GF-D8 (cell line): ENCODE measurements around the gene CSTA.

Experiments used
- DNase-seq: peaks from one replicate; lab custom pipeline; 2025; lab: John Stamatoyannopoulos, UW

The CSTA gene, protein sequence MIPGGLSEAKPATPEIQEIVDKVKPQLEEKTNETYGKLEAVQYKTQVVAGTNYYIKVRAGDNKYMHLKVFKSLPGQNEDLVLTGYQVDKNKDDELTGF

DNA sequence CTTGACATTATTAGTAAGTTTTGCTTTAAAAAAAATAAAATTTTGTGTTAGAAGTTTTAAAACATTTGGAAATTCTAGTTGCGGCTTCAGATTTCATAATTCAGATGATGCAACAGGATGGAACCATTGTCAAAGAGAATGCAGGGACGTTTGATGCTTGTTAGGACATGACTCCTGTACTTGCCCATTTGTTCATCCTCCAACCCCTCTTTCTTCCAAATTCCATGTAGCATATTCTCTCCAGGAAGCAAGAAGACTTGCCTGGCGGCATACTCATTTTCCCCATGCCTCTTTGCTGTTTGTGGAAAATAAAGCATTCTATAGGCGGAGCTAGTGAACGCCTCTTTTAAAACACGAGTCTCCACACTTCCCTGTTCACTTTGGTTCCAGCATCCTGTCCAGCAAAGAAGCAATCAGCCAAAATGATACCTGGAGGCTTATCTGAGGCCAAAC lies at the start of gene CSTA:
Gene CSTA, plus strand, starts transcription at position 378 of the 453 bp plus-strand sequence. Its CDS starts 45 bp downstream, at position 423.
- peak; percentile 73 for DNase-seq

DNA sequence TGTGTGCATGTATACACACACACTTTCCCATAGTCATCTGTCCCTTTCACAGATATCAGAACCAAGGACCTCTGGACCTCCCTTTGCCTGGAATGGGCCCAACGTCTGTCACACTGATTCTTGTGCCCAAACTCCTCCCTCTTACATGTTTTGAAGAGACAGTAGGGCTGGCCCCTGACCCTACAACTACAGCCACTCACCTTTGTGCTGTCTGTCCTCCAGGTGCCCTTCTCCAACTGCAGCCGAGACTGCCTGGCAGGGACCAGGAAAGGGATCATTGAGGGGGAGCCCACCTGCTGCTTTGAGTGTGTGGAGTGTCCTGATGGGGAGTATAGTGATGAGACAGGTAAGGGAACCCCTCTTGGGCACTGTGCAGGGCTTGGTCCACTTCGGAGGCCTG lies 43.2 kb upstream of the CSTA start:
- no peak for DNase-seq

DNA sequence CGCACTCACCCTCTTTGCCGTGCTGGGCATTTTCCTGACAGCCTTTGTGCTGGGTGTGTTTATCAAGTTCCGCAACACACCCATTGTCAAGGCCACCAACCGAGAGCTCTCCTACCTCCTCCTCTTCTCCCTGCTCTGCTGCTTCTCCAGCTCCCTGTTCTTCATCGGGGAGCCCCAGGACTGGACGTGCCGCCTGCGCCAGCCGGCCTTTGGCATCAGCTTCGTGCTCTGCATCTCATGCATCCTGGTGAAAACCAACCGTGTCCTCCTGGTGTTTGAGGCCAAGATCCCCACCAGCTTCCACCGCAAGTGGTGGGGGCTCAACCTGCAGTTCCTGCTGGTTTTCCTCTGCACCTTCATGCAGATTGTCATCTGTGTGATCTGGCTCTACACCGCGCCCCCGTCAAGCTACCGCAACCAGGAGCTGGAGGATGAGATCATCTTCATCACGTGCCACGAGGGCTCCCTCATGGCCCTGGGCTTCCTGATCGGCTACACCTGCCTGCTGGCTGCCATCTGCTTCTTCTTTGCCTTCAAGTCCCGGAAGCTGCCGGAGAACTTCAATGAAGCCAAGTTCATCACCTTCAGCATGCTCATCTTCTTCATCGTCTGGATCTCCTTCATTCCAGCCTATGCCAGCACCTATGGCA lies 41.1 kb upstream of the CSTA start:
- DNase-seq: no peak

DNA sequence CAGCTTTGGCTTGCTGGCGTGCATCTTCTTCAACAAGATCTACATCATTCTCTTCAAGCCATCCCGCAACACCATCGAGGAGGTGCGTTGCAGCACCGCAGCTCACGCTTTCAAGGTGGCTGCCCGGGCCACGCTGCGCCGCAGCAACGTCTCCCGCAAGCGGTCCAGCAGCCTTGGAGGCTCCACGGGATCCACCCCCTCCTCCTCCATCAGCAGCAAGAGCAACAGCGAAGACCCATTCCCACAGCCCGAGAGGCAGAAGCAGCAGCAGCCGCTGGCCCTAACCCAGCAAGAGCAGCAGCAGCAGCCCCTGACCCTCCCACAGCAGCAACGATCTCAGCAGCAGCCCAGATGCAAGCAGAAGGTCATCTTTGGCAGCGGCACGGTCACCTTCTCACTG lies 40.6 kb upstream of the CSTA start:
- DNase-seq: no peak

DNA sequence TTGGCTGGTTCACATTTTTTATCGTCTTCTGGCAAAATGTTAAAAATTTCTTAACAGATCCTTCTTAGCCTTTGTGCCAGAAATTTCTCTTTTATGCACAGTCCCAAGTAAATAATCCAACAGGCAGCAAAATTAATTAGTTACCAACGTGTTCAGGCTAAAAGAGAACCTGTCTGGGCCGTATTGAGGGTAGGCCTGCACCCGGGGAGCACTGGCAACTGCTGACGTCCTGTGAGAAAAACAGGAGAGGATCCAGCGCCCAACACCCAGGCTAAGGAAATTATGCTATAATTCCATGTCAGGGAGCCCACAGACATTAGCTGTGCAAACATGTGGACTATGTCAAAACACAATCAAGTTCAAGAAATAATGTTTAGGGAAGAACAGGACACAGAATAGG lies 30.7 kb upstream of the CSTA start:
- no peak for DNase-seq

DNA sequence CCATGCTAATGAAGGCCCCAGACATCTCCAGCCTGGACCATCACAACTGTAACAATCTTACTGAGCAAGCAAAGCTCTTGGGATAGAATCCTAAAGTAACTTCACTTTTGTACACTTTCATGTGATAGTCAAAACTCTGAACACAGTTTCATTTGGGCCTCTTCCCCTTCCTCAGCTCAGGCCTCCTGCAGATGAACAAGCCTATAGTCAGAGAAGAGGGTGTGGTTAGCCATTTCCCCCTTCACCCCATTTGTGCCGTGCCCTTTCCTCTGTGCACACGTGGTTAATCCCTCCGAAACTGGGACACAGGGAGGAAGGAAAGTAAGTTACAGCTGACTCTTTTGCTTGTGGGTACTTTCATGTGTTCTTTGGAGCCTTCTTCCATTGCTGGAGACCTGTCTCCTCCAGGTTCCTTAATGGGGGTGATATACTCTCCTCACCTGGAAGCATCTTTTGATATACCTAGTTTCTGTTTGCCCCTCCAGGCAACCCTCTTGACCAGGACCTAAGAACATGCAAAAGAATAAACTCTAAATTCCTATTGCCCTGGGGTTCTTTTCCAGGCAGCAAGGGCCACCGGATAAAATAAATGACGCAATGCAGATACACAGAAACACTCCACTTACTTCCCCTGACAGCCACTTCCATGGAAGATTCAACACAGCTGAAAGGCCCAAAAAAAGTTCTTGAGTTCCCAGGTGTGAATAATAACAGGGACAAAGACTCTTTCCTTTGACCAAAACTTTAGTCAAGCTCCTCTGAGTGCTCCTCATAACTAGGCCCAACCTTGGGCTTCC lies 29.6 kb upstream of the CSTA start:
- peak; percentile 47 for DNase-seq

DNA sequence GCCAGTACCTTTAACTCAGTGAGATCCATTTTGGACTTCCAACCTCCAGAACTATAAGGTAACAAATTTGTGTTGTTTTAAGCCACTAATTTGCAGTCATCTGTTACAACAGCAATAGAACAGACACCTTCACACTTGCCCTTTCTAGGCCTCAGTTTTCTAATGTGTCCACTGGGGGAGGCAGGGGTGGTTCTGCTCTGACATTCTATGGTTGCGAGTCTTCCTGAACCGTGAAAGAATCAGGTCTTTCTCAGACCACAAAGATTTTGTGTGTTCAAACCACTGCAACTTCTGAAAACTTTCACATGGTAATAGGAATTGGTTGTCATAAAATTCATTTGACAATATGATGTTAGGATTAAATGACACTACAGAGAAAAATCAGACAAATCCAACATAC lies 26.8 kb upstream of the CSTA start:
- no peak for DNase-seq

DNA sequence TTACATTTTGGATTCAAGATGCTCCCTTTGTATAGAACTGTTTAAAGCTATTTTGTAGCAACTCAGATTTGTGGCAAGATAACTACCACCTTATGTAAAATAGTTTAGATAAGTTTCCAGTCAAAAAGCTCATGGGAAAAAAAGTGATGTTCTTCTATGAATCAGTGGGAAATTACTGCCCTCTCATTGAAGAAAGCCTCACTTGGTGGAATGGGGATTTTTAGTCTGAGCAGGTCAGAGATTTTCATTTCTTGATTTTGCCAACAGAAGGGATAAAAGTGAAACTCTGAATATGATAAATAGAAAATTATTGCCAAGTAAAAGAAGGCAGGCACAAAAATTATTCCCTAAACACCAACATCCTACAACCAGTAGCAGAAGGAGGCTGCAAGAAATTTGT lies 25.8 kb upstream of the CSTA start:
- DNase-seq: no peak

DNA sequence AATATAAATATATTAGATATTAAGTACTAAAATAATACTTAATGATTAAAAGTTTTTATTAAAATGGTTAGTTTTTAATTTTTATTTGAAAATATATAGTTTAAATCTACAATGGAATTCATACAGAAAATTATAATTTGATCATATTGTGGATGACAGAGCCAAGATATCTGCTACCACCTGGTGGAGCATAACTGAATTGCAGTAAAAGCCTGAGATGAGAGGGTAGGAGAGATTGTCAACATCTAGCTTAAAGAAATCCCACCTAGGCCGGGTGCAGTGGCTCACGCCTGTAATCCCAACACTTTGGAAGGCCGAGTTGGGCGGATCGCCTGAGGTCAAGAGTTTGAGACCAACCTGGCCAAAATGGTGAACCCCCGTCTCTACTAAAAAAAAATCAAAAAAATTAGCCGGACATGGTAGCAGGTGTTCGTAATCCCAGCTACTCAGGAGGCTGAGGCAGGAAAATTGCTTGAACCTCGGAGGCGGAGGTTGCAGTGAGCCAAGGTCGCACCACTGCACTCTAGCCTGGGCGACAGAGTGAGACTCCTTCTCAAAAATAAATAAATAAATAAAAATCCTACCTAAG lies 25.1 kb upstream of the CSTA start:
- DNase-seq: no peak

DNA sequence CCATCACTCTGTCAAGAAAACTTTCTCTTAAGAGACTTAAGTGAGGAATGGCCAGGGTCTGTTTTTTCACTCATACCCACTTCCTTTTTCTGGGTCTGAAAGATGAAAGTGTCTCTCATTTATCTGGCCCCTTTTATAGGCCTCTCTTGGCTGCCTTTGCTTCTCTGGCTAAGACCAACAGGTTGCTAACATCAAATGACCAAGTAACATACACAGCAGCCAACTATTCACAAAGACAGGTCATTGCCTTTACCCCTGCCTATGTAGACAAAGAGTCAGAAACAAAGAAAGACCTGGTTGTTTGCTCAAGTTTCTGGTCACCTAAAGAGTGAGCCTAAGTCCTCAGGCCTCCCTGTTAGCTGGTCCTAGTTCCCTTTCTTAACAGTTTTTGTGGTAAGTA lies 24.0 kb upstream of the CSTA start:
- no peak for DNase-seq

DNA sequence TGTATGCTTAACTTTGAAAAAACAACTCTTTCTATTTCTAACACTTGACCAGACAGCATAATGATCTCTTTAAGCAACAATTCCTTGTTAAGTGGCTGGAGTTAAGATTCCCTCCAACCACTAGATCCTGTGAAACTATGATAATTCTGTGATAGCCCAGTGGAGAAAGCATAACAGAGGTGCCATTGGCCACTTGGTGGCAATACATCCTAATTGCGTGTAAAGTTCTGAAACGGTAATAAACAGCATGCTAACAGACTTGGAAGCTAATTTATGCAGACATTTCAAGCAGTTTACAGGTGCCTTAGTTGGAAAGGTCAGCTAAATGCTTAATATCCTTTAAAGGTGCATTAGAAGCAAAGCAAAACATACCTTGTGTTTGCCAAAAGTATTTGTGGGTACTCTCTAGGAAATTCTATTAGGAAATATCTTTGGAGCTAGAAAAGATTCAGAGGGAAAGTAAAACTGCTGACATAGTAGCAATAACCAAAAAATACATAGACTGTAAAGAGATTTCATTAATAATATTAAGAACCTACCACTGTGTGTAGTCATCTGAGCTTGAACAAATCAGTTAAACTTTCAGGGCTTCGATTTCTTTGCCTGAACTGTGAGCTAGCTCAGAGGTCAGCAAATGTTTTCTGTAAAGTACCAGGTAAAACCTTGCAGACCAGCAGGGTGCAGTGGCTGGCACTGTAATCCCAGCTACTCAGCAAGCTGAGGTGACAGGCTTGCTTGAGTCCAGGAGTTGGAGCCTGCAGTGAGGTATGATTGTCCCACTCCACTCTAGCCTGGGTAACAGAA lies 19.0 kb upstream of the CSTA start:
- DNase-seq: peak; percentile 44

DNA sequence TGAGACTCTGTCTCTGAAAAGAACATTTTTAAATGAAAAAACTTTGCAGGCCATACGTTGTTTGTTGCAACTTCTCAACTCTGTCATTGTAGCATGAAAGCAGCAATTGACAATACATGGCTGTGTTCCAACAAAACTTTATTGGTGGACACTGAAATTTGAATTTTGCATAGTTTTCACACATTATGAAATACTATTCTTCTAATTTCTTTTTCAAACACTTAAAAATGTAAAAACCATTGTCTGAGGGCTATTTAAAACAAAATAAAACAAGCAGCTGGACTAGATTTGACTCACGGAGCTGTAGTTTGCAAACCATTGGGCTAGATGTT lies 18.5 kb upstream of the CSTA start:
- no peak for DNase-seq

DNA sequence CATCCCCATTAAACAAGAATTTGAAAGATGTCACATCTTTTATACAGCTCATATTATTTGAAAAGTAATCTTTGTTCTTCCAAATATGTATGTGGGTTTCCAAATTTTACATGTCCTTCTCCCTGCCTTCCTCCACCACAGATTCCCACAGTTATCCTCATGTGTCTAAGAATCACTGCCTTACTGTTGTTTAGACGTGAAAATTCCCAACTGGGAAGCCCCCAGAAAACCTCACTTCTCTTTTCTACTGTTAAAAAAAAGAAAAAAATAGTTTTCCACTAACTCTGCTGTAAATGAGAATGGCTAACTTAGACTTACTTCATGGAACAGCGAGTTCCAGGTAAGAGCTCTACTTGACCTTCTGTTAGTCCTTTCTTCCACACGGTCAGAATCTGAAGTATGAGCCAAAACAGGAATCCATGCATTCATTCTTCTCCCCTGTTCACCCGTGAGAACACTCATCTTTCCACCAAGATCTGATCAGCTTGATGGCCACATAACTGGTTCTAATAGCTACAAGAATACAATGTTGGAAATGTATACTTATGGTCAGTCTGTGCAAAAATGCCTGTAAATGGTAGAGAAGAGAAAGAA lies 17.9 kb upstream of the CSTA start:
- DNase-seq: no peak

DNA sequence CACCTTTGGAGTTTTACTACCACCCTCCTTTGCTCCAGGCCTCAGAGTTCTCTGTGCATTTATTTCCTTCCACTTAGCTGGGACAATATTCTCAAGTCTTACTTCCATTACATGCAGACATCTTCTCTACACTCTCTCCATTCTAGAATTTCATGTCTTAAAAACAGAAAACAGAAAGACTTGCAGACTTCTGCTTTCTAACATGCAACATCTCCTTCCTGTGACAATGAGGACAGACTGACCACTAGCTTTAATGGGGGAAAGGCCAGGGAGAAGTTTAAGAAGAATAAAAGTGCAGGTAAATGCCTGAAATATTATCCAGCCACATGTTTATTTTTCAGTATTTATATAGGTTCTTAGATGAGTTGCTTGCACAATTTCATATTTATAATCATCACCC lies 17.1 kb upstream of the CSTA start:
- no peak for DNase-seq

DNA sequence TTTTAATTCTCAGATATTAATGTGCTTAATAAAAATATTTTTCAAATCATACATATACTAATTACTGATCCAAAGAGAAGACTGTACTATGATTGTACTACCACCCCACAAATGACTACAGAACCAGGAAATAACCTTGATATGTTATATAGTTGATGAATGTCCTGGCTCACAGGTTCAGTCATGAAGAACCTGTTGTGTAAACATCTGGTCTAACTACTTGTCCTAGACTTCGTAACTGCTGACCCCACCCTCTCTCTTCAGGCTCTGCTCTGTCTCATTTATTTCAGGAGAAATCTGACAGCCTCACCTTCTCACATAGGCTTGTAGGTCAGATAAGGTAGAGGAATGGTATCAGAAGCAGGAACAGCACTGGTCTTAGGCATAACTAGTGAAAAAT lies 14.7 kb upstream of the CSTA start:
- no peak for DNase-seq

DNA sequence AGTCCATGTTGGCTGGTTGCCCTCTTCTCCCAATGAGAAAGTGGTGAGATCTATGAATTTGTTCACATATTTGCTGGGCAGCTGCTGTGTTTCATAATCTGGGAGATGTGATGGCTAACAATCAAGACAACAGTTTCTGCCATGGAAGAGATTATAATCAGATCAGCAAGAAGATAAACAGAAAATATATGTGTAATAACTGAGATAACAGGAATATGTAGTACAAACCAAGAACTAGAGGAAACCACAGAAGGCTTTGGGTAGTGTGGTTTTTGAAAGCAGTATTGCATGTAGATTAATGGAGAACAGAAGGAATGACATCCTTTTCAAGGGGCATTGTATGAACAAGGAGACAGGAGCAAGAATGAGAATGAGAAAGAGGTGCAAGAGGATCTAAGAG lies 12.2 kb upstream of the CSTA start:
- peak; percentile 98 for DNase-seq

DNA sequence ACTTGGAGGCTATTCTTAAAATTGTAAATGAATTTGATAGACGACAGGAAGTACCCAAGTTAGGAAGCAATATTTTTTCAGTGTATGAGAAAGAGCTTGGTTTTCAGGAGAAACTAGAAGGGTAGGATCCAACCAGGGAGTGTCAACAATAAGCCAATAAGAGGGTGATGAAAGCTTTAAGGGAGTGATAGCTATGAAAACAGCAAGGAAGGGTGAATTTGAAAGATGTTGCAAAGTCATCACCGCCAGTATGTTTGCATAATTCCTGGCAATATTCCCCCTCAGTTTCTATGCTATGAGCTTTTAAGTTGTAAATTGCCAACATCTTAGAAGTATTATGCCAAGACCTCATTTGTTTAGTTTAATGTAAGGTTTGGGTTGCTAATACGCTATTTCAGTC lies 11.8 kb upstream of the CSTA start:
- DNase-seq: peak; percentile 77

DNA sequence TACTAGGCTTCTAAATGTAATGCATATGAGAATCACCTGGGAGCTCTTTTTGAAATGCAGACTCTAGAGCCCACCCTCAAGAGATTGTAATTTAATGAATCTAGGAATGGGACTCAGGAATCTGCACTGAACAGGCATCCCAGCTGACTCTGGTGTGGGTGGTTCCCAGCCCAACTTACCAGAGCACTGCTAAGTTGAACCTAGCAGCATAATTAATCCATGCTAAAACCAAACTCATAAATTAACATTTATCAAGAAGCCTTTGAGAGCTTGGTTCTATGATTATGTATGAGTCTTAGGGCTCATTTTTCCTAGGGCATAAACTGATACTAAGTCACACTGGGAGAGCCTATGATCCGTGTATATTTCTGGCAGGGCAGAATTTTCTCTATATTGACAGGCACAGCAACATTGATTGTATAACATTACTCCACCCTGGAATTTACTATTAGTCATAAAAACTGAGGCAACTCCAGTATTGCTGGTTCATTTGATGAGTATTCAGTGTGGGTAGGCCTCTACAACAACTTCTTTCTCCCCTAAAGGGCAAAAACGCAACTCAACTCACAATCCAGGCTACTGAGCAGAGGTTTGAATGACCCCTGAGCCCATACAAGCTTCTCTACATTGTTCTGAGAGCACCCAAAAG lies 10.7 kb upstream of the CSTA start:
- no peak for DNase-seq

DNA sequence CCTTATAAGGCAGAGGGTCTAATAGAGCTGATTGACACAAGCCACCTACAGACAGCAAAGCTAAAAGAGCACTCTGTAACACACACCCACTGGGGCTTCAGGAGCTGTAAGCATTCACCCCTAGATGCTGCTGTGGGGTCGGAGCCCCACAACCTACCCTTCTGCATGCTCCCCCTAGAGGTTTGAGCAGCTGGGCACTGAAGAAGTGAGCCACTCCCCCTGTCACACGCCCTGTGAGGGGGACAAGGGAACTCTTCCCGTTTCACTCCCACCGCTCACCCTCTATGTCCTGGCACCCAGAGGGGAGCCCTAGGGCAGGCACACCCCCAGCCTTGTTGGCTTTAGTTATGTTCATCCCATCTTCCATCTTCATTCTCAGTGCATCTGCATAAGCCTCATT lies 9.4 kb upstream of the CSTA start:
- DNase-seq: no peak

DNA sequence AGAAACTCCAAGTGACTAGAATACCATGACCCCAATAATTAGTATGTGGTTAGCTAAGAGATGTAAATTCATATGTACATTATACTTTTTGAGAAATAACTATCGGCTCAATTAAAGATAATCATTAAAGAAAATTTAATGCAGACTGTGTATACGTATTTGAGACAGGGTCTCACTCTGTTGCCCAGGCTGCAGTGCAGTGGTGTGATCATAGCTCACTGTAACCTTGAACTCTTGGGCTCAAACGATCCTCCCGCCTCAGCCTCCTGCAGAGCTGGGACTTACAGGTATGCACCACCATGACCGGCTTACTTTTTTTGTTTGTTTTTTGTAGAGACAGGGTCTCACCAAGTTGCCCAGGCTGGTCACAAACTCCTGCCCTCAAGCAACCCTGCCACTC lies 8.7 kb upstream of the CSTA start:
- DNase-seq: no peak

DNA sequence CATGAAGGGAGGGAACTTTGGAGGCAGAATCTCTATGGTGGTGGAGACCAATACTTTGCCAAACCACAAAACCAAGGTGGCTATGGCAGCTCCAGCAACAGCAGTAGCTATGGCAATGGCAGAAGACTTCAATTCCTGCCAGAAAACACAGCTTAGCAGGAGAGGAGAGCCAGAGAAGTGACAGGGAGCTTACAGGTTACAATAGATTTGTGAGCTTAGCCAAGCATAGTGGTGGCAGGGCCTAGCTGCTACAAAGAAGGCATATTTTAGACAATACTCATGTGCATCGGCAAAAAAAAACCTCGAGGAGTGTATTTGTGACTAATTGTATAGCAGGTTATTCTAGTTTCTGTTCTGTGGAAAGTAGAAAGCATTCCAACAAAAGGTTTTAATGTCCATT lies 6.4 kb upstream of the CSTA start:
- DNase-seq: no peak
